Mesenteric fat pad (tissue), 1 donor: ENCODE measurements around the gene NR3C1. TPM values are rescaled to one million over a fixed set of nuclear protein-coding genes. Genes with fewer than 3 reads are reported as not detected.

ENCODE experiments used
- DNase-seq: peaks from one replicate; pipeline ENCODE4 v3.0.0-alpha.2; 2020; ENCODE audit warnings: low spot score
- total RNA-seq: library from RNA; stranded (reverse); fragmentation: NEBNext Ultra II Directional; extraction: Animal tissue kit (Norgen Biotek cat#: 25700); gene quantifications from one replicate; pipeline ENCODE4 v1.2.1, GENCODE V29; 2021
- donor health status: DM: yes; HTN: yes; CAD: no.

NR3C1 gene
- total RNA-seq, 1 donor from 2014 or later: 116 TPM

- DNase-seq: no peak
Measured at GRCh38 chr5:143426437-143426991, 23.0 kb upstream of the NR3C1 start.

- no peak for DNase-seq
Measured at GRCh38 chr5:143425835-143426234, 22.3 kb upstream of the NR3C1 start.

GRCh38 chr5:143418140-143418866 lies 14.8 kb upstream of the NR3C1 start:
- no peak for DNase-seq

- no peak for DNase-seq
Measured at GRCh38 chr5:143417503-143418139, 14.1 kb upstream of the NR3C1 start.

- DNase-seq: no peak
Measured at GRCh38 chr5:143416411-143416810, 12.9 kb upstream of the NR3C1 start.

GRCh38 chr5:143413958-143414669 lies 10.6 kb upstream of the NR3C1 start:
- no peak for DNase-seq

GRCh38 chr5:143412661-143413342 lies 9.3 kb upstream of the NR3C1 start:
- no peak for DNase-seq

GRCh38 chr5:143409926-143410325 lies 6.4 kb upstream of the NR3C1 start:
- no peak for DNase-seq

- no peak for DNase-seq
Measured at GRCh38 chr5:143406408-143406807, 2.9 kb upstream of the NR3C1 start.

- no peak for DNase-seq
Measured at GRCh38 chr5:143405849-143406098, 2.3 kb upstream of the NR3C1 start.

GRCh38 chr5:143405063-143405848 lies 1.8 kb upstream of the NR3C1 start:
- DNase-seq: peak; percentile 96

- peak; percentile 91 for DNase-seq
Measured at GRCh38 chr5:143404416-143405062, 1.1 kb upstream of the NR3C1 start.

GRCh38 chr5:143403334-143403592 lies 223 bp downstream of the NR3C1 start:
- no peak for DNase-seq

- DNase-seq: peak; percentile 91
Measured at GRCh38 chr5:143402553-143403333, 743 bp downstream of the NR3C1 start.

- no peak for DNase-seq
Measured at GRCh38 chr5:143402017-143402552, 1.4 kb downstream of the NR3C1 start.

GRCh38 chr5:143401227-143402016 lies 2.1 kb downstream of the NR3C1 start:
- DNase-seq: no peak

- DNase-seq: no peak
Measured at GRCh38 chr5:143400541-143401226, 2.8 kb downstream of the NR3C1 start.
